ENCODE data around the gene MROH9. TPM values are rescaled to one million over a fixed set of nuclear protein-coding genes. Genes with fewer than 3 reads are reported as not detected.

The MROH9 gene
- total and polyA plus RNA-seq, 2 of the 8 experiments (the other 6 are each of a cell fraction or from before 2014, with no cell fraction given), result not detected

DNA sequence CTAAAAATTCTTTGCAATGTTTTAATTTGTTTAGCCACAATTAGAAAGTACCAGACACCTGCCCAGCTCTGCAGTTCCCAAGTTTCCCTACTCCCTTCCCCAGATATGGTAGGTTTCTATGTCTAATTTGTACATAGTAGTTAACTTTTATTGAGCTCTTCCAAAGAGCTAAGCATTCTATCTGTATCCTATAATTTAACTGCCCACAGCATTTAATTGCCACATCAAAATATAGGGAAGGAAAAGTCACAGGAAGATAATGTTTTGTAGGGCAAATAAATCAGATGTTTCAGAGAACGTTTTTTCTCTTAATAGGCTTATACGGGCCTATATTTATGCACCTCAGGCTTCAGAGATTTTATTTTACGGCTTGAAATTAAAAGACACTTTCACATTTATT, 139.7 kb downstream of the MROH9 start (continued):
- TF ChIP-seq, protein P1, sequence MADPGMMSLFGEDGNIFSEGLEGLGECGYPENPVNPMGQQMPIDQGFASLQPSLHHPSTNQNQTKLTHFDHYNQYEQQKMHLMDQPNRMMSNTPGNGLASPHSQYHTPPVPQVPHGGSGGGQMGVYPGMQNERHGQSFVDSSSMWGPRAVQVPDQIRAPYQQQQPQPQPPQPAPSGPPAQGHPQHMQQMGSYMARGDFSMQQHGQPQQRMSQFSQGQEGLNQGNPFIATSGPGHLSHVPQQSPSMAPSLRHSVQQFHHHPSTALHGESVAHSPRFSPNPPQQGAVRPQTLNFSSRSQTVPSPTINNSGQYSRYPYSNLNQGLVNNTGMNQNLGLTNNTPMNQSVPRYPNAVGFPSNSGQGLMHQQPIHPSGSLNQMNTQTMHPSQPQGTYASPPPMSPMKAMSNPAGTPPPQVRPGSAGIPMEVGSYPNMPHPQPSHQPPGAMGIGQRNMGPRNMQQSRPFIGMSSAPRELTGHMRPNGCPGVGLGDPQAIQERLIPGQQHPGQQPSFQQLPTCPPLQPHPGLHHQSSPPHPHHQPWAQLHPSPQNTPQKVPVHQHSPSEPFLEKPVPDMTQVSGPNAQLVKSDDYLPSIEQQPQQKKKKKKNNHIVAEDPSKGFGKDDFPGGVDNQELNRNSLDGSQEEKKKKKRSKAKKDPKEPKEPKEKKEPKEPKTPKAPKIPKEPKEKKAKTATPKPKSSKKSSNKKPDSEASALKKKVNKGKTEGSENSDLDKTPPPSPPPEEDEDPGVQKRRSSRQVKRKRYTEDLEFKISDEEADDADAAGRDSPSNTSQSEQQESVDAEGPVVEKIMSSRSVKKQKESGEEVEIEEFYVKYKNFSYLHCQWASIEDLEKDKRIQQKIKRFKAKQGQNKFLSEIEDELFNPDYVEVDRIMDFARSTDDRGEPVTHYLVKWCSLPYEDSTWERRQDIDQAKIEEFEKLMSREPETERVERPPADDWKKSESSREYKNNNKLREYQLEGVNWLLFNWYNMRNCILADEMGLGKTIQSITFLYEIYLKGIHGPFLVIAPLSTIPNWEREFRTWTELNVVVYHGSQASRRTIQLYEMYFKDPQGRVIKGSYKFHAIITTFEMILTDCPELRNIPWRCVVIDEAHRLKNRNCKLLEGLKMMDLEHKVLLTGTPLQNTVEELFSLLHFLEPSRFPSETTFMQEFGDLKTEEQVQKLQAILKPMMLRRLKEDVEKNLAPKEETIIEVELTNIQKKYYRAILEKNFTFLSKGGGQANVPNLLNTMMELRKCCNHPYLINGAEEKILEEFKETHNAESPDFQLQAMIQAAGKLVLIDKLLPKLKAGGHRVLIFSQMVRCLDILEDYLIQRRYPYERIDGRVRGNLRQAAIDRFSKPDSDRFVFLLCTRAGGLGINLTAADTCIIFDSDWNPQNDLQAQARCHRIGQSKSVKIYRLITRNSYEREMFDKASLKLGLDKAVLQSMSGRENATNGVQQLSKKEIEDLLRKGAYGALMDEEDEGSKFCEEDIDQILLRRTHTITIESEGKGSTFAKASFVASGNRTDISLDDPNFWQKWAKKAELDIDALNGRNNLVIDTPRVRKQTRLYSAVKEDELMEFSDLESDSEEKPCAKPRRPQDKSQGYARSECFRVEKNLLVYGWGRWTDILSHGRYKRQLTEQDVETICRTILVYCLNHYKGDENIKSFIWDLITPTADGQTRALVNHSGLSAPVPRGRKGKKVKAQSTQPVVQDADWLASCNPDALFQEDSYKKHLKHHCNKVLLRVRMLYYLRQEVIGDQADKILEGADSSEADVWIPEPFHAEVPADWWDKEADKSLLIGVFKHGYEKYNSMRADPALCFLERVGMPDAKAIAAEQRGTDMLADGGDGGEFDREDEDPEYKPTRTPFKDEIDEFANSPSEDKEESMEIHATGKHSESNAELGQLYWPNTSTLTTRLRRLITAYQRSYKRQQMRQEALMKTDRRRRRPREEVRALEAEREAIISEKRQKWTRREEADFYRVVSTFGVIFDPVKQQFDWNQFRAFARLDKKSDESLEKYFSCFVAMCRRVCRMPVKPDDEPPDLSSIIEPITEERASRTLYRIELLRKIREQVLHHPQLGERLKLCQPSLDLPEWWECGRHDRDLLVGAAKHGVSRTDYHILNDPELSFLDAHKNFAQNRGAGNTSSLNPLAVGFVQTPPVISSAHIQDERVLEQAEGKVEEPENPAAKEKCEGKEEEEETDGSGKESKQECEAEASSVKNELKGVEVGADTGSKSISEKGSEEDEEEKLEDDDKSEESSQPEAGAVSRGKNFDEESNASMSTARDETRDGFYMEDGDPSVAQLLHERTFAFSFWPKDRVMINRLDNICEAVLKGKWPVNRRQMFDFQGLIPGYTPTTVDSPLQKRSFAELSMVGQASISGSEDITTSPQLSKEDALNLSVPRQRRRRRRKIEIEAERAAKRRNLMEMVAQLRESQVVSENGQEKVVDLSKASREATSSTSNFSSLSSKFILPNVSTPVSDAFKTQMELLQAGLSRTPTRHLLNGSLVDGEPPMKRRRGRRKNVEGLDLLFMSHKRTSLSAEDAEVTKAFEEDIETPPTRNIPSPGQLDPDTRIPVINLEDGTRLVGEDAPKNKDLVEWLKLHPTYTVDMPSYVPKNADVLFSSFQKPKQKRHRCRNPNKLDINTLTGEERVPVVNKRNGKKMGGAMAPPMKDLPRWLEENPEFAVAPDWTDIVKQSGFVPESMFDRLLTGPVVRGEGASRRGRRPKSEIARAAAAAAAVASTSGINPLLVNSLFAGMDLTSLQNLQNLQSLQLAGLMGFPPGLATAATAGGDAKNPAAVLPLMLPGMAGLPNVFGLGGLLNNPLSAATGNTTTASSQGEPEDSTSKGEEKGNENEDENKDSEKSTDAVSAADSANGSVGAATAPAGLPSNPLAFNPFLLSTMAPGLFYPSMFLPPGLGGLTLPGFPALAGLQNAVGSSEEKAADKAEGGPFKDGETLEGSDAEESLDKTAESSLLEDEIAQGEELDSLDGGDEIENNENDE (IDR thresholded peaks at IDR 0.05; ENCODE audit: insufficient replicate concordance, low read length), result no peak
- TF ChIP-seq, protein P2, sequence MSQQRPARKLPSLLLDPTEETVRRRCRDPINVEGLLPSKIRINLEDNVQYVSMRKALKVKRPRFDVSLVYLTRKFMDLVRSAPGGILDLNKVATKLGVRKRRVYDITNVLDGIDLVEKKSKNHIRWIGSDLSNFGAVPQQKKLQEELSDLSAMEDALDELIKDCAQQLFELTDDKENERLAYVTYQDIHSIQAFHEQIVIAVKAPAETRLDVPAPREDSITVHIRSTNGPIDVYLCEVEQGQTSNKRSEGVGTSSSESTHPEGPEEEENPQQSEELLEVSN (IDR thresholded peaks at IDR 0.05), result no peak
- TF ChIP-seq SRF (IDR thresholded peaks at IDR 0.05; ENCODE audit: low read depth, low read length) (no peak), RFX5 (IDR thresholded peaks at IDR 0.05; ENCODE audit: borderline replicate concordance, low read depth, low read length) (no peak)
- TF ChIP-seq, protein P3, sequence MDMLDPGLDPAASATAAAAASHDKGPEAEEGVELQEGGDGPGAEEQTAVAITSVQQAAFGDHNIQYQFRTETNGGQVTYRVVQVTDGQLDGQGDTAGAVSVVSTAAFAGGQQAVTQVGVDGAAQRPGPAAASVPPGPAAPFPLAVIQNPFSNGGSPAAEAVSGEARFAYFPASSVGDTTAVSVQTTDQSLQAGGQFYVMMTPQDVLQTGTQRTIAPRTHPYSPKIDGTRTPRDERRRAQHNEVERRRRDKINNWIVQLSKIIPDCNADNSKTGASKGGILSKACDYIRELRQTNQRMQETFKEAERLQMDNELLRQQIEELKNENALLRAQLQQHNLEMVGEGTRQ (IDR thresholded peaks at IDR 0.05; ENCODE audit: low read length), result no peak
- TF ChIP-seq, protein P4, sequence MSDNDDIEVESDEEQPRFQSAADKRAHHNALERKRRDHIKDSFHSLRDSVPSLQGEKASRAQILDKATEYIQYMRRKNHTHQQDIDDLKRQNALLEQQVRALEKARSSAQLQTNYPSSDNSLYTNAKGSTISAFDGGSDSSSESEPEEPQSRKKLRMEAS (IDR thresholded peaks at IDR 0.05), result no peak
